CD8-positive, alpha-beta memory T cell (primary cell): Measurements from ENCODE around the gene TIGD2. TPM values are rescaled to one million over a fixed set of nuclear protein-coding genes. Genes with fewer than 3 reads are reported as not detected.

Experiments used
- CTCF ChIA-PET: fragments of 350-600 bp; sonication (Branson Sonifier 250); formaldehyde crosslinking; loops from one replicate; lab custom pipeline; 2021; ENCODE audit warnings: antibody characterized with exemption; lab: Charles Lee
- POLR2A ChIA-PET: fragments of 350-600 bp; sonication (Branson Sonifier 250); formaldehyde crosslinking; loops from one replicate; lab custom pipeline; 2021; ENCODE audit warnings: antibody characterized with exemption; lab: Charles Lee
- DNase-seq, 5 donors: peaks; one replicate each; pipeline versions ENCODE4 v3.0.0 to v3.0.0-alpha.2; 2020 to 2022; ENCODE audit warnings: mixed read lengths in 1 of 5
- H3K27ac ChIP-seq: one replicate; pipeline ENCODE4 v1.7.0; 2013; ENCODE audit warnings: low read depth, mild to moderate bottlenecking, low read length, moderate library complexity
- H3K27me3 ChIP-seq: 2 replicates; pipeline ENCODE4 v1.7.0; 2013; ENCODE audit warnings: low read length, mild to moderate bottlenecking; ENCODE audit not compliant: insufficient read depth, poor library complexity, severe bottlenecking
- H3K36me3 ChIP-seq: 2 replicates; pipeline ENCODE4 v1.7.0; 2013; ENCODE audit warnings: mild to moderate bottlenecking, low read length, moderate library complexity; ENCODE audit not compliant: insufficient read depth
- H3K4me1 ChIP-seq: 2 replicates; pipeline ENCODE4 v1.7.0; 2013; ENCODE audit warnings: mild to moderate bottlenecking, low read length, moderate library complexity; ENCODE audit not compliant: insufficient read depth
- H3K4me3 ChIP-seq: 2 replicates; pipeline ENCODE4 v1.7.0; 2013; ENCODE audit warnings: mild to moderate bottlenecking, low read length
- H3K9me3 ChIP-seq: 2 replicates; pipeline ENCODE4 v1.7.0; 2013; ENCODE audit warnings: mild to moderate bottlenecking, low read length
- H3K27ac Mint-ChIP-seq, 8 donors: one replicate each; pipeline ENCODE4 v1.8.0; 2020 to 2021; ENCODE audit warnings: mixed read lengths in 8 of 8, mild to moderate bottlenecking in 6 of 8, inconsistent platforms in 3 of 8, moderate library complexity in 3 of 8
- H3K27me3 Mint-ChIP-seq, 2 donors: one replicate each; pipeline ENCODE4 v1.8.0; 2020 to 2021; ENCODE audit warnings: mixed read lengths in 2 of 2, mild to moderate bottlenecking in 1 of 2, moderate library complexity in 1 of 2
- H3K36me3 Mint-ChIP-seq, 3 donors: one replicate each; pipeline ENCODE4 v1.8.0; 2020 to 2021; ENCODE audit warnings: mixed read lengths in 3 of 3, inconsistent platforms in 1 of 3, mild to moderate bottlenecking in 1 of 3
- H3K4me1 Mint-ChIP-seq, 3 donors: one replicate each; pipeline ENCODE4 v1.8.0; 2020 to 2021; ENCODE audit warnings: mixed read lengths in 3 of 3, inconsistent platforms in 1 of 3, mild to moderate bottlenecking in 1 of 3
- H3K4me3 Mint-ChIP-seq, 7 donors: one replicate each; pipeline ENCODE4 v1.8.0; 2020 to 2021; ENCODE audit warnings: mixed read lengths in 7 of 7, mild to moderate bottlenecking in 6 of 7, moderate library complexity in 4 of 7, inconsistent platforms in 2 of 7
- H3K9me3 Mint-ChIP-seq, 5 donors: one replicate each; pipeline ENCODE4 v1.8.0; 2020 to 2022; ENCODE audit warnings: mixed read lengths in 5 of 5, mild to moderate bottlenecking in 3 of 5, moderate library complexity in 2 of 5, inconsistent platforms in 1 of 5
- polyA plus RNA-seq: library from polyadenylated mRNA; unstranded; fragments of 300-500 nt; fragmentation: Illumina TruSeq; gene quantifications from one replicate; pipeline ENCODE4 v1.2.3, GENCODE V29; 2021
- total RNA-seq, 2 experiments: library from RNA; stranded (reverse); gene quantifications; one replicate each; pipeline ENCODE4 v1.2.3, GENCODE V29; 2021

Gene TIGD2
- total and polyA plus RNA-seq, 3 experiments from 2014 or later = 3.2 to 4.4 (median 4.1) TPM

- H3K27ac Mint-ChIP-seq = no peak overlapping the region
- ChIA-PET POLR2A (no interaction called here), CTCF (interaction anchor here (1.1 kb wide), 1 partner anchor 36 kb away, joined by 3 read pairs; no protein-coding TSS in a partner anchor)
- no peaks in the 10 kb centered on the region for H3K9me3 ChIP-seq
- H3K27me3 Mint-ChIP-seq = peaks cover 0 to 2% of the 10 kb centered on the region in 2 donors
- no peak overlapping the region for H3K4me3 ChIP-seq
- DNase-seq = no peak
- no peaks in the 10 kb centered on the region for H3K4me1 Mint-ChIP-seq
- H3K4me1 ChIP-seq = no peaks in the 10 kb centered on the region
- H3K36me3 ChIP-seq = no peaks in the 10 kb centered on the region
- H3K27me3 ChIP-seq = no peaks in the 10 kb centered on the region
- H3K27ac ChIP-seq = no peak overlapping the region
- peaks cover 0 to 3% (median 0%) of the 10 kb centered on the region in 3 donors for H3K36me3 Mint-ChIP-seq
- H3K9me3 Mint-ChIP-seq = no peaks in the 10 kb centered on the region
- H3K4me3 Mint-ChIP-seq = no peak overlapping the region
Measured at GRCh38 chr4:89121387-89122068, 10.2 kb downstream of the TIGD2 start.

- no peaks in the 10 kb centered on the region for H3K36me3 ChIP-seq
- Mint-ChIP-seq H3K27ac (no peak overlapping the region), H3K27me3 (peaks cover 2 to 9% of the 10 kb centered on the region in 2 donors), H3K36me3 (peaks cover 0 to 3% (median 0%) of the 10 kb centered on the region in 3 donors), H3K4me3 (no peak overlapping the region), H3K4me1 (no peaks in the 10 kb centered on the region), H3K9me3 (no peaks in the 10 kb centered on the region)
- ChIA-PET CTCF (no interaction called here), POLR2A (interaction anchor here (0.6 kb wide), 1 partner anchor 24 kb away, joined by 6 read pairs; no protein-coding TSS in a partner anchor)
- H3K4me1 ChIP-seq = no peaks in the 10 kb centered on the region
- H3K4me3 ChIP-seq = no peak overlapping the region
- no peak overlapping the region for H3K27ac ChIP-seq
- H3K9me3 ChIP-seq = no peaks in the 10 kb centered on the region
- H3K27me3 ChIP-seq = no peaks in the 10 kb centered on the region
- DNase-seq = no peak
Measured at GRCh38 chr4:89123451-89123851, 12.1 kb downstream of the TIGD2 start.

DNA sequence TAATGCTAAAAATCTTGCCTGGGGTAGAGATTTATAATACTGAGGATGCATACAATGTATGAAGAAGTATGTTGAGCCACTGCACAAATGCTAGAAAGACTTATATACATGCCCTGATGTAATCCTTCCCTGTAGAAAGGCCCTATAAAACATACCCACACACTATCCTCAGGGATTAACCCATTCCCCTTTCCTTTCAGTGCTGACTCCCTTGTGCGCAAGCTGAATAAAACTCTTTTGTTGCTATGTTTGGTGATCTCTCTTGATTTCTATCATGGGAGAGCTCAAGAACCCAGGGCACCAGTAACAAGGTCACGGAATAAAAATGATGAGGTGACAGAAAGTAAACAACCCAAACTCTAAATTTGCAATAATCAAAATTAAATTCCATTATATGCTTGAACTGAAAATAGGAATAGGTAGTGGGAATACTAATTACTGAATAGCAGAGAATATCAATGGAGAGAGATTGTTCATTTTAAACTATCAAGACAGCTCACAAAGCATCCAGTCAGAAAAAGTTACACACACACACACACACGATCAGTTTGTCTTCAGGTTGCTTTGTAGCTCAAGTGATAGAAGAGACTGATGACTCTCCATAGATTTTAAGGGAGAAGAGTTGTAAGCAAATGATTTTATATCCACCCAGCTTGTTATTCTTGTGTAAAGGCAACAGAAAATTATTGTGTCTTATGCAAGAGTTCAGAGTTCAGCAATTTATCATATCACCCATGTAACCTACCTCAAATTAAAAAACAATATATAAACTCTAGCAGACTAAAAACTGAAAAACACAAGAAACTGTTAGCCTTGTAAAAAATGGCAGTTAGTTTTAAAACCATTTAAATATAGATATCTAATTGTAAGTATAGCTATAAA, 14.8 kb downstream of the TIGD2 start:
- ChIA-PET CTCF (no interaction called here), POLR2A (no interaction called here)
- no peaks in the 10 kb centered on the region for H3K9me3 Mint-ChIP-seq
- H3K4me3 Mint-ChIP-seq = no peak overlapping the region
- peaks cover 5 to 20% of the 10 kb centered on the region in 2 donors for H3K27me3 Mint-ChIP-seq
- no peak overlapping the region for H3K27ac ChIP-seq
- no peak overlapping the region for H3K27ac Mint-ChIP-seq
- no peaks in the 10 kb centered on the region for H3K9me3 ChIP-seq
- no peaks in the 10 kb centered on the region for H3K4me1 Mint-ChIP-seq
- no peaks in the 10 kb centered on the region for H3K4me1 ChIP-seq
- H3K27me3 ChIP-seq = no peaks in the 10 kb centered on the region
- peaks cover 0 to 2% (median 0%) of the 10 kb centered on the region in 3 donors for H3K36me3 Mint-ChIP-seq
- DNase-seq = no peak
- no peaks in the 10 kb centered on the region for H3K36me3 ChIP-seq
- no peak overlapping the region for H3K4me3 ChIP-seq

DNA sequence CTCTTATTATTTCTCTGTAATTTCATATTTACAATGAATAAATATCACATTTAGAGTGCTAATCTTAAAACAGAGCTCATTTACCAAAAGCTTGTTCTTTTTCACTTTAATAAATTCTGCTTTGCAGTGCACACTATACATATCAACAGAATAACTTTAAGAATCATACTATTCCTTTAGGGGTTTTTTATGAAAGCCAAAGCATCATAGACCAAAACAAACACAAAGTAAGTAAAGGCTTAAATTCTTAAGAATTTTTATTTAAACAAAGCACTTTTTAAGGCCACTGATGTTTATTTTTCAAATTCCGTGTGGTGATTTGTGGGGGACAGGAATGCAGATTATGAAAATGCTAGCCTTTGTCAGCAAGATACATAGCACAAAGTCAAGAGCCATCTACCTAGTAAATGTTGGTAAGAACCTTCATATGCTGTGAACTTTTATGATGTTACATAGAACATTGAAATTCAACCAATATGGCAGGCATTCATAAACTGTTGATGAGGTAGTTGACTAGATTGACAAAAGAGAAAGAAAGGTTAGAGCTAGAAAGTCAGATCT, 17.8 kb downstream of the TIGD2 start:
- H3K9me3 Mint-ChIP-seq = no peaks in the 10 kb centered on the region
- DNase-seq = no peak
- H3K4me1 Mint-ChIP-seq = no peaks in the 10 kb centered on the region
- no peak overlapping the region for H3K4me3 Mint-ChIP-seq
- Histone ChIP-seq H3K4me1 (no peaks in the 10 kb centered on the region), H3K9me3 (no peaks in the 10 kb centered on the region), H3K4me3 (no peak overlapping the region), H3K36me3 (no peaks in the 10 kb centered on the region), H3K27ac (no peak overlapping the region), H3K27me3 (no peaks in the 10 kb centered on the region)
- H3K27me3 Mint-ChIP-seq = peaks cover 5 to 20% of the 10 kb centered on the region in 2 donors
- no peak overlapping the region for H3K27ac Mint-ChIP-seq
- H3K36me3 Mint-ChIP-seq = no peaks in the 10 kb centered on the region
- POLR2A ChIA-PET = no interaction called here
- CTCF ChIA-PET = no interaction called here

GRCh38 chr4:89134775-89135319, 23.5 kb downstream of the TIGD2 start:
- Mint-ChIP-seq H3K4me3 (no peak overlapping the region), H3K4me1 (no peaks in the 10 kb centered on the region), H3K36me3 (no peaks in the 10 kb centered on the region), H3K27ac (no peak overlapping the region), H3K27me3 (peaks cover 3 to 15% of the 10 kb centered on the region in 2 donors), H3K9me3 (no peaks in the 10 kb centered on the region)
- no peaks in the 10 kb centered on the region for H3K27me3 ChIP-seq
- H3K4me1 ChIP-seq = no peaks in the 10 kb centered on the region
- H3K27ac ChIP-seq = no peak overlapping the region
- CTCF ChIA-PET = no interaction called here
- POLR2A ChIA-PET = no interaction called here
- no peaks in the 10 kb centered on the region for H3K9me3 ChIP-seq
- DNase-seq = no peak
- no peaks in the 10 kb centered on the region for H3K36me3 ChIP-seq
- no peak overlapping the region for H3K4me3 ChIP-seq

DNA sequence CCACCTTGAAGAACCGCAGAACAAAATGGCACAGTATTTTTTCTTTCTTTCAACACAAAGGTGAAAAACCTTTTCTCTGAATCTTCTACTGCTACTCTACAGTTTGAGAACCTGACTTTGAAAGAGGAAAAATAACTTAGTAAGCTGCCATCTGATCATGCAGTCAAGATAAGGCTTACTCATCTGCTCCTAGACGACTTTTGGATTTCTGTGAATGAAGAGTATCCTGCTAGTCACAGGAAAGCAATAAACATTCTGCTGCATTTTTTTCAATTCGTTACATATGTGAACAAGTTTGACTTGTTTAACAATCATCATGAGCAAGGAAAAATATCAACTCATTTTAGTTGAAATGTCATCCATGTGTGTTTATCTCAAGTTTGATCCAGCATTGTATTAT, 25.2 kb downstream of the TIGD2 start:
- Histone ChIP-seq H3K9me3 (no peaks in the 10 kb centered on the region), H3K27ac (no peak overlapping the region), H3K4me1 (no peaks in the 10 kb centered on the region), H3K4me3 (no peak overlapping the region), H3K27me3 (no peaks in the 10 kb centered on the region), H3K36me3 (no peaks in the 10 kb centered on the region)
- Mint-ChIP-seq H3K9me3 (no peaks in the 10 kb centered on the region), H3K4me3 (no peak overlapping the region), H3K27me3 (peaks cover 3 to 12% of the 10 kb centered on the region in 2 donors), H3K27ac (no peak overlapping the region), H3K4me1 (no peaks in the 10 kb centered on the region), H3K36me3 (no peaks in the 10 kb centered on the region)
- POLR2A ChIA-PET = no interaction called here
- no peak for DNase-seq
- CTCF ChIA-PET = no interaction called here

GRCh38 chr4:89137231-89137630, 25.9 kb downstream of the TIGD2 start:
- H3K4me3 Mint-ChIP-seq = no peak overlapping the region
- ChIA-PET POLR2A (no interaction called here), CTCF (interaction anchor here (0.7 kb wide), 1 partner anchor 598 kb away, joined by 3 read pairs; no protein-coding TSS in a partner anchor)
- H3K27ac ChIP-seq = no peak overlapping the region
- H3K36me3 Mint-ChIP-seq = no peaks in the 10 kb centered on the region
- H3K9me3 ChIP-seq = no peaks in the 10 kb centered on the region
- no peaks in the 10 kb centered on the region for H3K36me3 ChIP-seq
- H3K27ac Mint-ChIP-seq = no peak overlapping the region
- no peak overlapping the region for H3K4me3 ChIP-seq
- no peaks in the 10 kb centered on the region for H3K27me3 ChIP-seq
- no peaks in the 10 kb centered on the region for H3K9me3 Mint-ChIP-seq
- no peaks in the 10 kb centered on the region for H3K4me1 ChIP-seq
- no peaks in the 10 kb centered on the region for H3K4me1 Mint-ChIP-seq
- DNase-seq = no peak
- peaks cover 3 to 12% of the 10 kb centered on the region in 2 donors for H3K27me3 Mint-ChIP-seq
